Loucy (cell line): Measurements from ENCODE around the gene IGFN1.

Source experiments
- H2AFZ ChIP-seq: fragments of 200-600 bp; sonication (generic); 2 replicates; pipeline ENCODE4 v1.6.0; 2016; ENCODE audit warnings: antibody characterized with exemption, mild to moderate bottlenecking, low read length, moderate library complexity
- H3F3A ChIP-seq: fragments of 200-600 bp; 2 replicates; pipeline ENCODE4 v1.6.0; 2016; ENCODE audit warnings: antibody characterized with exemption, low read depth, mild to moderate bottlenecking
- H3K27me3 ChIP-seq: fragments of 200-600 bp; sonication (generic); 2 replicates; pipeline ENCODE4 v1.6.1; 2014; ENCODE audit warnings: low read length, mild to moderate bottlenecking; ENCODE audit not compliant: insufficient read depth, poor library complexity, severe bottlenecking
- H3K36me3 ChIP-seq: fragments of 200-600 bp; sonication (generic); 2 replicates; pipeline ENCODE4 v1.6.1; 2016; ENCODE audit warnings: low read length; ENCODE audit not compliant: insufficient read depth
- H3K4me1 ChIP-seq: fragments of 200-600 bp; sonication (generic); 2 replicates; pipeline ENCODE4 v1.5.1; 2014; ENCODE audit warnings: low read length, mild to moderate bottlenecking; ENCODE audit not compliant: insufficient read depth, poor library complexity, severe bottlenecking
- H3K4me2 ChIP-seq: fragments of 200-600 bp; sonication (generic); 2 replicates; pipeline ENCODE4 v1.6.0; 2014; ENCODE audit warnings: antibody characterized with exemption, low read length, low read depth, mild to moderate bottlenecking; ENCODE audit not compliant: poor library complexity, severe bottlenecking
- H3K4me3 ChIP-seq: fragments of 200-600 bp; sonication (generic); 2 replicates; pipeline ENCODE4 v1.5.1; 2014; ENCODE audit warnings: low read length, mild to moderate bottlenecking, mixed read lengths; ENCODE audit not compliant: poor library complexity, severe bottlenecking
- H3K79me2 ChIP-seq: fragments of 200-600 bp; sonication (generic); 2 replicates; pipeline ENCODE4 v1.6.1; 2014; ENCODE audit warnings: low read length; ENCODE audit not compliant: insufficient read depth
- H3K9ac ChIP-seq: fragments of 200-600 bp; sonication (generic); 2 replicates; pipeline ENCODE4 v1.6.0; 2014; ENCODE audit warnings: mild to moderate bottlenecking, low read depth, low read length, moderate library complexity; ENCODE audit not compliant: poor library complexity, severe bottlenecking
- H3K9me2 ChIP-seq: fragments of 200-600 bp; sonication (generic); replicated peaks from 2 replicates; pipeline ENCODE4 v1.6.1; 2016; ENCODE audit warnings: low read depth, low read length, mixed read lengths
- H3K9me3 ChIP-seq: fragments of 200-600 bp; sonication (generic); 2 replicates; pipeline ENCODE4 v1.6.1; 2014; ENCODE audit warnings: mild to moderate bottlenecking, antibody characterized with exemption, low read length, low read depth; ENCODE audit not compliant: insufficient read depth
- H4K20me1 ChIP-seq: fragments of 200-600 bp; sonication (generic); 2 replicates; pipeline ENCODE4 v1.6.0; 2014; ENCODE audit warnings: antibody characterized with exemption, low read length, mild to moderate bottlenecking; ENCODE audit not compliant: insufficient read depth, poor library complexity, severe bottlenecking
- EZH2phosphoT487 ChIP-seq: fragments of 200-600 bp; IDR thresholded peaks from 2 replicates; pipeline ENCODE4 v1.6.1; 2018; ENCODE audit warnings: antibody characterized with exemption, mild to moderate bottlenecking, moderate library complexity, borderline replicate concordance
- TF ChIP-seq, protein P1 (sequence below): fragments of 200-600 bp; sonication (generic); conservative IDR thresholded peaks from 2 replicates; pipeline ENCODE4 v1.5.1; 2014; ENCODE audit warnings: mild to moderate bottlenecking, antibody characterized with exemption, low read length

The IGFN1 gene

DNA sequence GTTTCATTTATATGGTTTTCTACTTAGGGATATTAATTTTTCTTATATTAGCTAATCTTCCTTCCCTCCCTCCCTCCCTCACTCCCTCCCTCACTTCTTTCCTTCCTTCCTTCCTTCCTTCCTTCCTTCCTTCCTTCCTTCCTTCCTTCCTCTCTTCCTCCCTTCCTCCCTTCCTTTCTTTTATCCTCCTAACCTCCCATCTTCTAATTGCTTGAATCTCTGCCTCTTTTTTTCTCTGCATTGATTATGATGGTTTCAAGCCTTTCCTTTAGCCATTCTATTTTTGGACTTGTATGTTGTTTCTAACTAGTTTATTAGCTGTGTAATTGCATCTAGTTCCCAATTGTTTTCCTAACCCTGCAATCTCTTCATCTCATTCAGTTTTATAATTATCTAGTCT is 75.7 kb downstream of the IGFN1 start:
- Histone ChIP-seq H2AFZ (no peak overlapping the region), H3K9me3 (no peaks in the 10 kb centered on the region), H3K4me1 (no peaks in the 10 kb centered on the region), H3K79me2 (no peaks in the 10 kb centered on the region), H3K27me3 (no peaks in the 10 kb centered on the region), H4K20me1 (no peaks in the 10 kb centered on the region), H3K4me2 (no peak overlapping the region), H3K36me3 (no peaks in the 10 kb centered on the region), H3F3A (no peaks in the 10 kb centered on the region), H3K4me3 (no peak overlapping the region), H3K9me2 (no peaks in the 10 kb centered on the region), H3K9ac (no peak overlapping the region)
- TF ChIP-seq, protein P1, sequence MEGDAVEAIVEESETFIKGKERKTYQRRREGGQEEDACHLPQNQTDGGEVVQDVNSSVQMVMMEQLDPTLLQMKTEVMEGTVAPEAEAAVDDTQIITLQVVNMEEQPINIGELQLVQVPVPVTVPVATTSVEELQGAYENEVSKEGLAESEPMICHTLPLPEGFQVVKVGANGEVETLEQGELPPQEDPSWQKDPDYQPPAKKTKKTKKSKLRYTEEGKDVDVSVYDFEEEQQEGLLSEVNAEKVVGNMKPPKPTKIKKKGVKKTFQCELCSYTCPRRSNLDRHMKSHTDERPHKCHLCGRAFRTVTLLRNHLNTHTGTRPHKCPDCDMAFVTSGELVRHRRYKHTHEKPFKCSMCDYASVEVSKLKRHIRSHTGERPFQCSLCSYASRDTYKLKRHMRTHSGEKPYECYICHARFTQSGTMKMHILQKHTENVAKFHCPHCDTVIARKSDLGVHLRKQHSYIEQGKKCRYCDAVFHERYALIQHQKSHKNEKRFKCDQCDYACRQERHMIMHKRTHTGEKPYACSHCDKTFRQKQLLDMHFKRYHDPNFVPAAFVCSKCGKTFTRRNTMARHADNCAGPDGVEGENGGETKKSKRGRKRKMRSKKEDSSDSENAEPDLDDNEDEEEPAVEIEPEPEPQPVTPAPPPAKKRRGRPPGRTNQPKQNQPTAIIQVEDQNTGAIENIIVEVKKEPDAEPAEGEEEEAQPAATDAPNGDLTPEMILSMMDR = no peak
- no peak for TF ChIP-seq EZH2phosphoT487

GRCh38 chr1:201266774-201267173 is 76.2 kb downstream of the IGFN1 start:
- Histone ChIP-seq H3K36me3 (no peaks in the 10 kb centered on the region), H3K79me2 (no peaks in the 10 kb centered on the region), H2AFZ (no peak overlapping the region), H3K4me2 (no peak overlapping the region), H3F3A (no peaks in the 10 kb centered on the region), H3K9ac (no peak overlapping the region), H3K27me3 (no peaks in the 10 kb centered on the region), H3K4me1 (no peaks in the 10 kb centered on the region), H3K4me3 (no peak overlapping the region), H4K20me1 (no peaks in the 10 kb centered on the region), H3K9me2 (no peaks in the 10 kb centered on the region), H3K9me3 (no peaks in the 10 kb centered on the region)
- no peak for TF ChIP-seq EZH2phosphoT487
- TF ChIP-seq, protein P1 = no peak

DNA sequence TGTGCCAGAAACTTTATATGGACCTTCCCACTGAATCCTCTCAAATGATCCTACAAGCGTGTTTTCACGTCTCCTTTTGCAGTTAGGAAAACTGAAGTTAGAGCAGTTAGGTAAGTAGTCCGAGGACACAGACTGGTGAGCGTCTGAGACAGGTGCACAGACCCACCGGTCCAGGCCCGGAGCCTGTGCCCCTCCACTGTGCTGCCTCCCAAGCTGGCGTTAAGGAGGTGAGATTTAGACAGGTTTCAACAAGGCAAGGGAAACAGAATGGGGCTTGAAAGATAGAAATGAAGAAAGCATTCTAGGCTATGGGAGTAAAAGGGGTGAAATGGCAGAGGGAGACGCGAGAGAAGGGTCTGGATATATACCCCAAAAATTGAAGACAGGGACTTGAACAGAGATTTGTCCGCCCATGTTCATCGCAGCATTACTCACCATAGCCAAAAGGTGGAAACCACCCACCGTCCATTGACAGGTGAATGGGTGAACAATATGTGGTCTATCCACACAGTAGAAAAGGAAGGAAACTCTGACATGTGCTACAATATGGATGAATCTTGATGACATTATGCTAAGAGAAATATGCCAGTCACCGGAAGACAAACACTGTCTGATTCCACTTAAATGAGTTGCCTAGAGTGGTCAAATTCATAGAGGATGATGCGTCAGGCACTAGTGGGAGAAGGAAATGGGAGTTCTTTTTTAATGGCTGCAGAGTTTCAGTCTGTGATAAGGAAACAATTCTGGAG is 77.0 kb downstream of the IGFN1 start:
- Histone ChIP-seq H3K9ac (no peak overlapping the region), H3K4me2 (no peak overlapping the region), H3K9me3 (no peaks in the 10 kb centered on the region), H3K36me3 (no peaks in the 10 kb centered on the region), H3K4me3 (no peak overlapping the region), H3K79me2 (no peaks in the 10 kb centered on the region), H2AFZ (no peak overlapping the region), H3K4me1 (no peaks in the 10 kb centered on the region), H3K27me3 (no peaks in the 10 kb centered on the region), H3K9me2 (no peaks in the 10 kb centered on the region), H3F3A (no peaks in the 10 kb centered on the region), H4K20me1 (no peaks in the 10 kb centered on the region)
- TF ChIP-seq EZH2phosphoT487 = no peak
- TF ChIP-seq, protein P1 = no peak
